Activated CD4-positive, alpha-beta T cell treated with anti-CD3 and anti-CD28 coated beads, Interleukin-2, amount 10 ng/mL, durations not matched to agents 7 days and 5 days (primary cell): Measurements from ENCODE around the gene CFAP74. TPM values are rescaled to one million over a fixed set of nuclear protein-coding genes. Genes with fewer than 3 reads are reported as not detected.

Experiments
- CTCF ChIA-PET: fragments of 350-600 bp; sonication (Branson Sonifier 250); formaldehyde crosslinking; loops from one replicate; lab custom pipeline; 2021; ENCODE audit warnings: antibody characterized with exemption; lab: Charles Lee
- POLR2A ChIA-PET: fragments of 350-600 bp; sonication (Branson Sonifier 250); formaldehyde crosslinking; loops from one replicate; lab custom pipeline; 2021; ENCODE audit warnings: antibody characterized with exemption; lab: Charles Lee
- DNase-seq: peaks from one replicate; pipeline ENCODE4 v3.0.0-alpha.2; 2020
- H3K27ac Mint-ChIP-seq: one replicate; pipeline ENCODE4 v1.8.0; 2021; ENCODE audit warnings: mild to moderate bottlenecking, moderate library complexity, mixed read lengths
- H3K27me3 Mint-ChIP-seq: one replicate; pipeline ENCODE4 v1.8.0; 2021; ENCODE audit warnings: mixed read lengths
- H3K36me3 Mint-ChIP-seq: one replicate; pipeline ENCODE4 v1.8.0; 2021; ENCODE audit warnings: low read depth, mixed read lengths
- H3K4me1 Mint-ChIP-seq: one replicate; pipeline ENCODE4 v1.8.0; 2021; ENCODE audit warnings: mixed read lengths
- H3K4me3 Mint-ChIP-seq: one replicate; pipeline ENCODE4 v1.8.0; 2021; ENCODE audit warnings: mild to moderate bottlenecking, moderate library complexity, mixed read lengths
- H3K9me3 Mint-ChIP-seq: one replicate; pipeline ENCODE4 v1.8.0; 2021; ENCODE audit warnings: mixed read lengths
- total RNA-seq, 2 experiments: library from RNA; stranded (reverse); gene quantifications; one replicate each; pipeline ENCODE4 v1.2.3, GENCODE V29; 2021

CFAP74 gene
- not detected for total RNA-seq

GRCh38 chr1:2003541-2004131 lies at the start of gene CFAP74:
Gene CFAP74, minus strand, starts transcription at chr1:2003786. Its CDS starts 12,830 bp downstream, at chr1:1990956.
- CTCF ChIA-PET = interaction anchor here (1.0 to 1.4 kb wide), 2 partner anchors 9 to 40 kb away, joined by 3 read pairs; no protein-coding TSS in a partner anchor
- Mint-ChIP-seq H3K4me3 (no peak within 1 kb of the TSS), H3K9me3 (no peaks in the 10 kb centered on the region), H3K27me3 (peaks cover 47% of the 10 kb centered on the region), H3K27ac (no peak within 1 kb of the TSS), H3K36me3 (no peaks in the 10 kb centered on the region), H3K4me1 (peaks cover 2% of the 10 kb centered on the region)
- DNase-seq = no peak
- POLR2A ChIA-PET = interaction anchor here (0.6 kb wide), 1 partner anchor 593 kb away, joined by 5 read pairs; no protein-coding TSS in a partner anchor

- peaks cover 6% of the 10 kb centered on the region for H3K4me1 Mint-ChIP-seq
- CTCF ChIA-PET = no interaction called here
- H3K9me3 Mint-ChIP-seq = no peaks in the 10 kb centered on the region
- peaks cover 11% of the 10 kb centered on the region for H3K27me3 Mint-ChIP-seq
- no peak for DNase-seq
- POLR2A ChIA-PET = no interaction called here
- no peaks in the 10 kb centered on the region for H3K36me3 Mint-ChIP-seq
- H3K27ac Mint-ChIP-seq = no peak overlapping the region
- no peak overlapping the region for H3K4me3 Mint-ChIP-seq
Measured at GRCh38 chr1:2053217-2053616, 49.6 kb upstream of the CFAP74 start.

DNA sequence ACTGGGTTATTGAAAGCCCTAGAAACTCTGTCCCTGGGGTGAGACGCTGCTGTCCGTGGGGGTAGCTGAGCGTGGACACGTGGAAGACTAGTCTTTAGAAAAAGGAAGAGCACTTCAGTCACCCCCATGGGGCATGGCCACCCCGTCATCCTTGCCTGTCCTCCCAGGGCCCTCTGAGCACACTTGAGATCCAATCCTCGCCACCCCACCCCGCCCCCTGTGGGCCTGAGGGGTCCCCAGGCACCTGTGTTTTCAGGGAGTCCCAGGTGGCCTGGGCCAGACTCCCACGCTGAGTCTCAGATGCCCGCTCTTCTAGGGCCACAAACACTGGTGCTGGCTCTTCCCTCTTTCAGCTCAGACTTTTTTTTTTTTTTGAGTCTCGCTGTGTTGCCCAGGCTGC lies 49.2 kb upstream of the CFAP74 start:
- H3K4me1 Mint-ChIP-seq = peaks cover 6% of the 10 kb centered on the region
- no peak overlapping the region for H3K4me3 Mint-ChIP-seq
- no peak for DNase-seq
- H3K36me3 Mint-ChIP-seq = no peaks in the 10 kb centered on the region
- H3K27me3 Mint-ChIP-seq = peaks cover 12% of the 10 kb centered on the region
- ChIA-PET POLR2A (no interaction called here), CTCF (no interaction called here)
- H3K9me3 Mint-ChIP-seq = no peaks in the 10 kb centered on the region
- no peak overlapping the region for H3K27ac Mint-ChIP-seq

GRCh38 chr1:2052054-2052679 lies 48.6 kb upstream of the CFAP74 start:
- Mint-ChIP-seq H3K4me3 (peak overlapping the region; percentile 38), H3K9me3 (no peaks in the 10 kb centered on the region), H3K27ac (no peak overlapping the region), H3K36me3 (no peaks in the 10 kb centered on the region), H3K4me1 (peaks cover 6% of the 10 kb centered on the region), H3K27me3 (peaks cover 12% of the 10 kb centered on the region)
- ChIA-PET CTCF (no interaction called here), POLR2A (no interaction called here)
- no peak for DNase-seq

DNA sequence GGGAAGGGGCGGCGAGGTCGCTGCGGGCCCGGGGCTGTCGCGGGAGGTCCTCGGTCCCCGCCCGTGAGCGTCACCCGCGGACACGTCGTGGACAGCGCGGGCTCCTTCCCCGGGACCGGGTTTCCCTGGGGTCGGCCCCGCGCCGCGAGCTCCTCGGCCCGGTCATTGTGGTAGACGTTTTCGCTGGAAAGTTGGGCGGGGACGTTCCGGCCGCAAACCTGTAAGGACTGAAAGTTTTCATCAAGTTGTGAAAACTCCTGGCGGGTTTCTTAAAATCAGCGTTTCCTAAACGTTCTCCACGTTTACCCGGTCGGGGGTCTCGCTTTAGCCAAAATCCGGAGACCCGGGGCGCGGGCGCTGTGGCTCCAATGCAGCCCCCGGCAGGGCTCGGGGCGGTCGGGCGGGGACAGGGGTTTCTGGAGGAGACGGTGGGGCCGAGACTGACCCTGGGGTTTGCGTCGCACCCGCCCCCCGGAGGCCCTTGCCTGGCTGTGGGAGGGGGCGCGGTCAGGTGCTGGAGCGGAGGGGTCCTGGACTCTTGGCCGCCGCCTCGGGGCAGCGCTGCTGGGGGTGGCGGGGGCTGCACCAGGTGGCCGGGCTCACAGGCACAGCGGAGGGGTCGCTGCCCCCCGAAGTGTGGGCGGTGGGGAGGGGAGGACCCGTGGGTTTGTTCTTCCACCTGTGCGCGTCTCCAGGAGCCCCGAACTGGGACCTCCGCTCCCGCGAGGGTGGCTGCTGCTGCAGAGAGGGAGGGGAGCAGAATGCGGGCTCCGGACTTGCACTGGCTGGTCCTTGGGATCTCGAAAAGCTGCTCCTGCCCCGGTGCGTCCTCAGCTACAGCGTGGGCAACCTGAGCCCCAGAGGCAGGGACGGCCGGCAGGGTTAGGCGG lies 47.5 kb upstream of the CFAP74 start:
- CTCF ChIA-PET = no interaction called here
- POLR2A ChIA-PET = no interaction called here

GRCh38 chr1:2050461-2050792 lies 46.8 kb upstream of the CFAP74 start:
- H3K4me3 Mint-ChIP-seq = peak overlapping the region; percentile 36
- no peaks in the 10 kb centered on the region for H3K36me3 Mint-ChIP-seq
- H3K4me1 Mint-ChIP-seq = peaks cover 10% of the 10 kb centered on the region
- peak; percentile 21 for DNase-seq
- CTCF ChIA-PET = no interaction called here
- H3K27me3 Mint-ChIP-seq = peaks cover 17% of the 10 kb centered on the region
- POLR2A ChIA-PET = no interaction called here
- no peak overlapping the region for H3K27ac Mint-ChIP-seq
- H3K9me3 Mint-ChIP-seq = no peaks in the 10 kb centered on the region

More for the DNA sequence above, 47.5 kb upstream of the CFAP74 start:
- peak overlapping the region; percentile 38 for H3K4me3 Mint-ChIP-seq
- H3K9me3 Mint-ChIP-seq = no peaks in the 10 kb centered on the region
- no peak for DNase-seq
- peaks cover 12% of the 10 kb centered on the region for H3K27me3 Mint-ChIP-seq
- H3K27ac Mint-ChIP-seq = no peak overlapping the region
- H3K36me3 Mint-ChIP-seq = no peaks in the 10 kb centered on the region
- peaks cover 6% of the 10 kb centered on the region for H3K4me1 Mint-ChIP-seq

DNA sequence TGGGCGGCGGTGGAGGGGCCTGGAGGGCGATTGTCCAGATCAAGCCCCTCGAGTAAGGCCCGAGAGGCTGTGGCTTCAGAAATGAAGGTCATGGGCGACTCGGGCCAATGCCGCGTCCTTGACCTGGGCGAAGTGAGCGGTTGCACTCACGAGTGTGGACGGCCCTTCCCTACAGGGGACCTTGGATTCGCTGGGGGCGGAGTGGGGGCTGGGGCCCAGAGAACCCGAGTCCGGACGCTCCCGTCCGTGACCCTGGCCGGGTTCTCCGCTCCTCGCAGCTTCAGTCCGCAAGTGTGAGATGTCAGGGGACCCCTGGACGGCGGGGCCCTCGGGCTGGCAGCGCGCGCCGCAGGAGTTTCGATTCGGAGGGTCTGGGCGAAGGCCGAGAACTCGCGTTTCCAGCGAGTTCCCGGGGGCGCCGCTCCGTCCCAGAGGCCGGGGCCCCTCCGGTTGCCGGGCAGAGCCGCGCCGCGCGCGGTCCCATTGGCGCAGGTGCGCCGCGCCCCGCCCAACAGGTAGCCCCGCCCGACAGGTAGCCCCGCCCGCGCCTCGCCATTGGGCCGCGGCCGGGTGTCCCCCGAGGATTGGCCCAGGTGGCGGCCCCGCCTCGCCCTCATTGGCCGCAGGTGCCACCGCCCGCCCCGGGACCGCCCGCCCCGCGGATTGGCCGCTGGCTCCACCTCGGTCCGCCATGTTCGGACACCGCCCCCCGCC lies 46.3 kb upstream of the CFAP74 start, which contains the start of gene PRKCZ:
Gene PRKCZ, plus strand, starts transcription at position 694 of the 714 bp plus-strand sequence. CDS start 220 bp downstream, outside the sequence.
- peak within 1 kb of the TSS; percentile 72 for H3K4me3 Mint-ChIP-seq
- no peaks in the 10 kb centered on the region for H3K36me3 Mint-ChIP-seq
- CTCF ChIA-PET = interaction anchor here (0.5 kb wide), 1 partner anchor 202 kb away, joined by 3 read pairs; no protein-coding TSS in a partner anchor
- peaks cover 18% of the 10 kb centered on the region for H3K27me3 Mint-ChIP-seq
- H3K9me3 Mint-ChIP-seq = no peaks in the 10 kb centered on the region
- H3K4me1 Mint-ChIP-seq = peaks cover 15% of the 10 kb centered on the region
- no peak within 1 kb of the TSS for H3K27ac Mint-ChIP-seq
- peak; percentile 86 for DNase-seq
- POLR2A ChIA-PET = no interaction called here

DNA sequence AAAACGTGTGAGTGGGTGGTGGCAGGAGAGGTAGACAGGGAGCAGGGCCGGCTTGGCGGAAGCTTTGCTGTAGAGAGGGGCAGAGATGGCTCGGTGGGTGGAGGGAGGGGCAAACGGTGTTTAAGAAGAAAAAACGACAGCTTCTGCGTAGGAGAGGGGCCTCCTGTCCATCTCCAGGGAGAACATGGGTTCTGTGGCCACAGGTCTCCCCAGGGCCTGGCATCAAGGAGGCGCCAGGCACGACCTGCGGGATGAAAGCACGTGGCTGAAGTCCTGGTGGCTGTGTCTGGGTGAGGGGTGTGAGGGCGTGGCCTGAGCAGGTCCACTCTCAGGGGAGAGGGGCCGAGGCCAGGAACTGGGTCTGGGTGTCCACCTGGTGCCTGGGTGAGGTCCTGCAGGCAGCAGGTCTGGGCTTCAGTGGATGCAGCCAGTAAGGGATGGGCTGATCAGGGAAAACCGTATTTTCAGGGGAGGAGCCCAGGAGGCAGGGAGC lies 45.7 kb upstream of the CFAP74 start:
- Mint-ChIP-seq H3K27me3 (peaks cover 18% of the 10 kb centered on the region), H3K27ac (no peak overlapping the region), H3K9me3 (no peaks in the 10 kb centered on the region), H3K4me1 (peaks cover 15% of the 10 kb centered on the region), H3K36me3 (no peaks in the 10 kb centered on the region), H3K4me3 (peak overlapping the region; percentile 72)
- CTCF ChIA-PET = interaction anchor here (0.5 to 1.1 kb wide), 2 partner anchors 8 to 201 kb away, joined by 3 read pairs; no protein-coding TSS in a partner anchor
- POLR2A ChIA-PET = no interaction called here
- DNase-seq = no peak

DNA sequence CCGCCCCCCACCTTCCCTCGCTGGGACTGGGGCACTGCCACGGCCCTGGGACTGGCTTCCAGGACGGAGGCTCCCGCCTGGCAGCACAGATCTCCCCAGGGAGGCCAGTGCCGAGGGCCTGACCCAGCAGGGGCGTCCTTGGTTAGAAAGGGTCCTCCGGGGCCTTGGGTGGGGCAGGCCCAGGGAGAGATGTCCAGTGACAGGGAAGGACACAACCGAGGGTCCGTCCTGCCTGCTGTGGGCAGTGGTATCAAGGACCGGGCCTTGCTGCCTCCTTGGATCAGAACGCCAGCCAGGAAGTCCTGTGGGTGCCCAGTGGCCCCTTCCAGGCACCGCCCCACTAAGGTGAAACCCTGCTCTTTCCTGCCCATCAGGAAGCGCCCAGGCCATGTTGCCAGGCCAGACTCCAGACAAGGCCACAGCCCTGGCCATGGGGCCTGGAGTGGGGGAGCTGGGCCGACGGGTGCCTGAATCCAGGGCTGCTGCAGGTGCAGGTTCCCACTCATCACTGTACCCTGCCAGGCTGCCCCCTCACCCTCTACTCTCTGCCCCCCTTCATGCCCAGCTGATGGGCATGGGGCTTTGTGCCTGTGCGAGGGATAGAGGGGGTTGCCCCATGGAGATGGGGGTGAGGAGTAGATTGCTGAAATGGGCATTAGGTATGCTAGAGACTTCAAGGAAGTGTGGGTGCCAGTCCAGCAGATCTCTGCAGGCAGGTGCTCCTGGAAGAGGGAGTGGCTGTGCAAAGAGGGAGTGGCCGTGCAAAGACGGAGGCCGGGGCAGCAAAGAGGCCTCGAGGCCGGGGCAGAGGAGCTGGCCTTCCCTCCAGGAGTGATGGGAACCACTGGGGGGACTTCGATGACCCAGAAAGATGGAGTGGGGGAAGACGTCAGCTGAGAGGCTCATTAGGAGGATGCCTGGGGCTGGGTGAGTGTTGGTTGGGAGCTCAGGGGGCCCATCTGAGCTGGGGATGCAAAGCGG lies 44.5 kb upstream of the CFAP74 start:
- Mint-ChIP-seq H3K4me1 (peaks cover 17% of the 10 kb centered on the region), H3K4me3 (peak overlapping the region; percentile 54), H3K27ac (peak overlapping the region; percentile 31), H3K36me3 (no peaks in the 10 kb centered on the region), H3K9me3 (no peaks in the 10 kb centered on the region), H3K27me3 (peaks cover 18% of the 10 kb centered on the region)
- ChIA-PET POLR2A (no interaction called here), CTCF (interaction anchor here (1.1 kb wide), 1 partner anchor 9 kb away, joined by 3 read pairs; no protein-coding TSS in a partner anchor)
- no peak for DNase-seq

- Mint-ChIP-seq H3K27ac (no peak overlapping the region), H3K4me1 (peaks cover 17% of the 10 kb centered on the region), H3K4me3 (no peak overlapping the region), H3K27me3 (peaks cover 18% of the 10 kb centered on the region), H3K9me3 (no peaks in the 10 kb centered on the region), H3K36me3 (no peaks in the 10 kb centered on the region)
- POLR2A ChIA-PET = no interaction called here
- no peak for DNase-seq
- CTCF ChIA-PET = interaction anchor here (0.8 to 1.0 kb wide), 2 partner anchors 9 to 12 kb away, joined by 3 read pairs; no protein-coding TSS in a partner anchor
Measured at GRCh38 chr1:2046953-2047748, 43.6 kb upstream of the CFAP74 start.
